Mucosa of rectum (tissue), 2 donors: Measurements from ENCODE around the gene ASB10.

ENCODE experiments used
- H3K27ac ChIP-seq, 2 donors: one replicate each; pipeline ENCODE4 v1.7.0; 2013; ENCODE audit warnings: inconsistent platforms in 2 of 2, low read depth in 2 of 2, low read length in 2 of 2
- H3K27me3 ChIP-seq, 2 donors: one replicate each; pipeline ENCODE4 v1.7.0; 2013; ENCODE audit warnings: low read length in 2 of 2; ENCODE audit not compliant: control insufficient read depth in 2 of 2, insufficient read depth in 2 of 2
- H3K36me3 ChIP-seq, 2 donors: one replicate each; pipeline ENCODE4 v1.7.0; 2013; ENCODE audit warnings: low read length in 2 of 2; ENCODE audit not compliant: control insufficient read depth in 2 of 2, insufficient read depth in 2 of 2
- H3K4me1 ChIP-seq, 2 donors: one replicate each; pipeline ENCODE4 v1.7.0; 2013; ENCODE audit warnings: low read length in 2 of 2, mild to moderate bottlenecking in 1 of 2; ENCODE audit not compliant: control insufficient read depth in 2 of 2, insufficient read depth in 2 of 2
- H3K4me3 ChIP-seq, 2 donors: one replicate each; pipeline ENCODE4 v1.7.0; 2013; ENCODE audit warnings: low read length in 2 of 2
- H3K9ac ChIP-seq, 2 donors: one replicate each; pipeline ENCODE4 v1.7.0; 2013; ENCODE audit warnings: low read length in 2 of 2, low read depth in 1 of 2, mild to moderate bottlenecking in 1 of 2
- H3K9me3 ChIP-seq, 2 donors: one replicate each; pipeline ENCODE4 v1.7.0; 2013; ENCODE audit warnings: low read length in 2 of 2; ENCODE audit not compliant: control insufficient read depth in 2 of 2
- donor health status: healthy.
- donor health status: Normal muscosa, but diverticular disease.

ASB10 gene

DNA sequence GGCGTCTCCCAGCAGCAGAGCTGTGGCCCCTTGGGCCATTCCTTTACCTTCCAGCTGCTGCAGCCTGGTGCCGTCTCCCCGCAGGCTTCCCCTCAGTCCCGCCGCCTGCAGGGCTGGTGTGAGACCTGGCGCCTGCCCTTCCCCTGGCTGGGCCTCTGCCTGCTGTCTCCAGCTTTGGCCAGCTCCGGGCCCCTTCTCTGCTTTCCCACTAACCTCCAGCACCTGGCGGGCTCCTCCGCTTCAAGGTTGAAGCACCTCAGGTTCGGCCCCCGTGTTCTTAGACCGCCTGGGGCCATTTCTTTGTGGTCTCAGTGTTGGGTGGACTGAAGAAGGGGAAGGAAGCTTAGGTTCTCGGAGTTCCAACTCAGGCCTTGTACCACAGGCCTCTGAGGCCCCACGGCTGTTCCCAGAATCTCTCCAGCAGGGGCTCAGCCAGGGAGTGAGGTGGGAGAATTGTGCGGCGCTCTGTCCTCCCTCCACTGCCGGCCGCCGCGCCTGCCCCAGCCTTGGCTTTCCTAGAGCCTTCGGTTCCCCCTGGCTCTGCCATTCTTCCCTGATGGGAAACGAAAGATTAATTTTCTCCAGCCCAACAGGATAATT is 49.9 kb downstream of the ASB10 start:
- H3K27me3 ChIP-seq = no peaks in the 10 kb centered on the region
- no peaks in the 10 kb centered on the region for H3K9me3 ChIP-seq
- no peak overlapping the region for H3K9ac ChIP-seq
- H3K27ac ChIP-seq = no peak overlapping the region
- no peaks in the 10 kb centered on the region for H3K4me1 ChIP-seq
- H3K36me3 ChIP-seq = peaks cover 30 to 34% of the 10 kb centered on the region in 2 donors
- H3K4me3 ChIP-seq = no peak overlapping the region

DNA sequence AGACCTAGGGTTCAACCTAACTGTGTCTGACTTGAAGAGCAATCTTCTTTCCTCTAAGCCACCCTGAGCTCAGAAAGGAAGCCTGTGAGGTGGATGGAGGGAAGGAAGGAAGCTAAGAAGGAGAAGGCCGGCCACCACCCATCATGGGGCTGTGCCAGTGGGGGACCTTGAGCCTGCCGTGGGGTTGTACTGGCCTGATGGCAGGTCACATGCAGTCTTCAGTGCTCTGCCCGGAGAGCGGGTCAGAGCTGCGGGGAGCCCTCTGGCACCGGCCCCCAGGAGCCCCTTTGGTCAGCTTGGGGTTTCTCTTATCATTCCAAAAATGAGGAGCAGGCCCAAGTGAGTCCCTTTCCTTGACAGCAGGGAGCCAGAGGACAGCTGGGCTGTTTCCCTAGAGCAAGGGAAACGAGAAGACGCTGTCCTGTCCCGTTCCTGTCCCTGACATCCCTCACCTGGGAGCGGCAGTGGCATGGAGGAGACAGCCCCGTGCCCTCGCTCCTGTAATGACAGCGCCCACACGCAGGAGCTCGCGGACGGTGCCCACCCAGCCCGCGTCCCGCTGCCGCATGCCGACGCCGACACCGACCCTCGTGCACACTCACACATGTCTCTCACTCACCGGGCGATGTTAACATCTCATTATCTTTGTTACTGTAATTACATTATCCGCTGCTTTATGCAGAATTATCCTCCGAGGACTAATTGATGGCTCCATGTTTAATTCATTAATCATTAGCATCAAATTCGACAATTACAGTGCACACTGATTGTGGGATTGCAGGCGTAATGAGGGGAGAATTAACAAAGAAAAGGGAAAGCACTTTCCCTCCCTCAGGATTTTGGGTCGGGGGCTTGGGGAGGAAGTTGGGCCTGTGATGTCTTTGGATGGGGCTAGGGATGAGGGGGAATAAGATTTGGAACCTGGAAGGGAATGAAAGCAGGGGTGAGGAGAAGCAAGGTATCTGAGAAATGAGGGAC is 50.9 kb downstream of the ASB10 start:
- no peaks in the 10 kb centered on the region for H3K4me1 ChIP-seq
- H3K27ac ChIP-seq = no peak overlapping the region
- no peak overlapping the region for H3K9ac ChIP-seq
- H3K27me3 ChIP-seq = no peaks in the 10 kb centered on the region
- H3K36me3 ChIP-seq = peaks cover 26 to 29% of the 10 kb centered on the region in 2 donors
- no peaks in the 10 kb centered on the region for H3K9me3 ChIP-seq
- no peak overlapping the region for H3K4me3 ChIP-seq

GRCh38 chr7:151135525-151135845 is 51.6 kb downstream of the ASB10 start:
- Histone ChIP-seq H3K9ac (no peak overlapping the region), H3K9me3 (no peaks in the 10 kb centered on the region), H3K4me3 (no peak overlapping the region), H3K4me1 (no peaks in the 10 kb centered on the region), H3K36me3 (peaks cover 30 to 32% of the 10 kb centered on the region in 2 donors), H3K27me3 (no peaks in the 10 kb centered on the region), H3K27ac (no peak overlapping the region)

- H3K36me3 ChIP-seq = peaks cover 35 to 36% of the 10 kb centered on the region in 2 donors
Observed at GRCh38 chr7:151134743-151135524, 52.1 kb downstream of the ASB10 start.

GRCh38 chr7:151133986-151134742 is 52.9 kb downstream of the ASB10 start:
- Histone ChIP-seq H3K4me3 (no peak overlapping the region), H3K27me3 (no peaks in the 10 kb centered on the region), H3K27ac (no peak overlapping the region), H3K9me3 (no peaks in the 10 kb centered on the region), H3K9ac (no peak overlapping the region), H3K36me3 (peaks cover 37 to 40% of the 10 kb centered on the region in 2 donors), H3K4me1 (no peaks in the 10 kb centered on the region)

More at GRCh38 chr7:151134743-151135524, 52.1 kb downstream of the ASB10 start:
- Histone ChIP-seq H3K27ac (no peak overlapping the region), H3K9me3 (no peaks in the 10 kb centered on the region), H3K4me3 (no peak overlapping the region), H3K9ac (no peak overlapping the region), H3K4me1 (no peaks in the 10 kb centered on the region), H3K27me3 (no peaks in the 10 kb centered on the region)

DNA sequence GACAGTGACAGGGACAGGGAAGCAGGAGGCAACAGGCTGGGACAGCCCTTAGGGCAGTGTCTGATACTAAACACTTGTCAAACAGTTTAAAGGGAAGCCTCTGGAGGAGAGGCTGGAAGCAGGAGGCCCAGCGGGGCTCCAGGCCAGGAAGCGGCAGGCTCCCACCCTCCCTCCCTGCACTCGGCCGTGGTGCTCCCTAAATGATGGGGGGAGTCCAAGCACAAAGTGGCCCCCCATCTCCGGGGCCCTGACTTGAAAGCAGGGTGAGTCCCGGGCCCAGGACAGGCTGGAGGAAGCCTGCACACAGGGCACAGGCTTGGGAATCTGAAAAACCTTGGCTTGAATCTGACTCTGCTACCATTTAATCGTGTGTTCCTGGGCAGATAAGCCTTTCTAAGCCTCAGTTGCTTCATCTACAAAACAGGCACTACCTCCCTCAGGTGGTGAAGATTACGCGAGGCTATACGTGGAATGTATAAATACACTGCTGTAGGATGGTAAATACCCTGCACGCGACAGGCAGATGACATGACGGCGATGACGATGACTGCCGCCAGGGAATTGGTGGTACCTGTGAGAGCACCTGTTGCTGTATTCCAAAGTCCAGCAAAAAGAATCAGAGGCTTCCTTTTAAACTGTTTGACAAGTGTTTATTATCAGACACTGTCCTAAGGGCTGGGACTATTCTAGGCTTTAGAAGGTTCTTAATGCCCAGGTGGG is 53.6 kb downstream of the ASB10 start:
- Histone ChIP-seq H3K9ac (no peak overlapping the region), H3K4me3 (no peak overlapping the region), H3K4me1 (no peaks in the 10 kb centered on the region), H3K9me3 (no peaks in the 10 kb centered on the region), H3K36me3 (peaks cover 43 to 45% of the 10 kb centered on the region in 2 donors), H3K27ac (no peak overlapping the region), H3K27me3 (no peaks in the 10 kb centered on the region)

DNA sequence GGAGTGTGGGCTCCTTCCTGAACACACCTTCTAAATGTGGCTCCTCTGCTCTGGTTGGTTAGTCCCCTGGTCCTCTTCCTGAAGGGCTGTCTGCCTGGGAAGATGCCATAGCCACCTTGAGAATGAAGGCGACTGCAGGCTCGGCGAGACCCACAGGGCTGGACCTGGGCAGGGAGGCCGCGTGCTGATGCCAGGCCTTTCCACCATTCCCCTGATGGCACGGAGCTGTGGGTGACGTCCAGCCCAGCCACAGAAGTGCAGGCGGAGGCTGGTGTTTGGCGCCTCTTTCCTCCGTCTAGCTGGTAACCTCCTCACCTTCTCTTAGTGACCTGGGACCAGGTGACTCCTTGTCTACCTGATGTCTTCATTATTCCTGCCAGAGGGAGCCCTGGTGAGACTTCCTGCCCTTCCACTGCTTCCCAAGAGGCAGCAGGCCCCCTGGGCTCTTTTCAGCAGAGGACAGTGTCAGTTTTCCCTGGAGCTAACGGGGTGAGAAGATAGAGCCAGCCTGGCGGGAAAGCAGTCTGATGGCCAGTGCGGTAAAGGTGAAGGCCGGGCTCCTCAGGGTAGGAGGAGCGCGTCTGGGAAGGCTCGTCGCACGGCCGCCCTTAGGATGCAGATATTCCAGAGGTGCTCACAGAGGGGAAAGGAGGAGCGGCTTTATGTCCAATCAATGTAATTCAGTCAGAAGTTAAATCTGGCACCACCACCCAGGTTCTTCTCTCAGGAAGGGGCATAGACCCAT is 54.4 kb downstream of the ASB10 start:
- no peaks in the 10 kb centered on the region for H3K27me3 ChIP-seq
- H3K9me3 ChIP-seq = no peaks in the 10 kb centered on the region
- H3K36me3 ChIP-seq = peaks cover 44 to 45% of the 10 kb centered on the region in 2 donors
- H3K4me3 ChIP-seq = no peak overlapping the region
- H3K9ac ChIP-seq = no peak overlapping the region
- no peak overlapping the region for H3K27ac ChIP-seq
- H3K4me1 ChIP-seq = no peaks in the 10 kb centered on the region

- H3K36me3 ChIP-seq = peaks cover 44 to 45% of the 10 kb centered on the region in 2 donors
- H3K27me3 ChIP-seq = no peaks in the 10 kb centered on the region
- no peak overlapping the region for H3K4me3 ChIP-seq
- no peaks in the 10 kb centered on the region for H3K9me3 ChIP-seq
- H3K9ac ChIP-seq = no peak overlapping the region
- peaks cover 2% of the 10 kb centered on the region in 2 donors for H3K4me1 ChIP-seq
- no peak overlapping the region for H3K27ac ChIP-seq
Observed at GRCh38 chr7:151131592-151132293, 55.3 kb downstream of the ASB10 start.
